Brain microvascular endothelial cell (primary cell): ENCODE data around the gene ANKRD2.

Source experiments
- DNase-seq: peaks from one replicate; pipeline ENCODE4 v3.0.0-alpha.2; 2020
- H3K27ac ChIP-seq: fragments of 250-450 bp; sonication (Bioruptor Pico); 2 replicates; pipeline ENCODE4 v1.5.1; 2020; ENCODE audit warnings: mild to moderate bottlenecking, moderate library complexity
- H3K27me3 ChIP-seq: fragments of 250-450 bp; sonication (Bioruptor Pico); replicated peaks from 2 replicates; pipeline ENCODE4 v1.5.1; 2020; ENCODE audit warnings: mild to moderate bottlenecking
- H3K36me3 ChIP-seq: fragments of 250-450 bp; sonication (Bioruptor Pico); replicated peaks from 2 replicates; pipeline ENCODE4 v1.5.1; 2020; ENCODE audit warnings: mild to moderate bottlenecking
- H3K4me3 ChIP-seq: 2 replicates; pipeline ENCODE4 v1.5.1; 2011; ENCODE audit warnings: low read depth, mild to moderate bottlenecking, control low read depth, low read length, moderate library complexity
- in situ Hi-C: cut with HindIII; loops from 2 replicates; pipeline ENCODE4 v1.10.0; 2017; ENCODE audit warnings: low sequenced_read_pairs, low pct_ligation_motif_present
- TF ChIP-seq, protein P1 (sequence below): IDR thresholded peaks from 2 replicates; pipeline ENCODE4 v1.5.1; 2011; ENCODE audit warnings: low read depth, mild to moderate bottlenecking, moderate library complexity, low read length, control low read depth, inconsistent platforms; ENCODE audit errors: missing control alignments

ANKRD2 gene

DNA sequence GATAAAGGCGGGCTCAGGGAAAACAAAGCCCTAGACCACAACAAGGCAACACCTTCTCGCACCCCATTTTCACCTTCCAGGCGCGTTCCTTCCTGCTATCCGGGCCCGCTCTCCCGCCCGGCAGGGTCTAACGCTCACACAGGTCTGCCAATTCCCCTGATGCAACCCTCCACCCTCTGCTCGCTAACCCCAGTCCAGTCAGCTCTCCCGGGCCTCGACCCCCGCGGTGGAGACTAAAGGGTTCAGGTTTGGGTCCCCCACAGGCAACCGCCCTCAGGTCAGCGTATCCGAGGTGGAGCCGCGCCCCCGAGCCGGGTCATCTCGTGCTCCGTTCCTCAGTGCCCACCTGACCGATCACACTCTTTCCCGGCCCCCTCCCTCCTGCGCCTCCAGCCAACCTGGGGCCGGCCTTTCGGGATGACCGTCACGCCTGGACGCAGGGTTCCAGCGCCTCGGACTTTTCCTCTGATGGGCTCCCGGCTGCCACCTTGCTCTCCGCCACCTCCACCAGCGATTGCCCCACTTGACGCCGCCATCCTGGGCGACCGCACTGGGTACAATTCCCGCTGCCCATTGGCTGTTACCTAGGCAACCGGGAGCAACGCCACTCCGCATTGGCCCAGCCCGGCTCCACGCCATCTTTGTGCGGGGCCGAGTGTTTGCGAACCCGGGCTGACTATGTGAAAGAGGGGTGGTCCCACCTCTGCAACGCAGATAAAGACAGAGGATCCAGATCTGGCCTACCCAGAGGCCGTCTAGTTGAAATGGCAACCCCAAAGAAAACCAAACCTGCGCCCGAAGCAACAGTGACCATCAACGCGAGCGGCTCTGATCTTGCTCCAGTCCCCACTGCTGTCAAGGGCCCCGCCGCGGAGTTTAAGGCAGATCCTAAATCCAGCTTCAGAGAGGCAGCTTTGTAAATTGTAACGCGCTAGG, 60.6 kb downstream of the ANKRD2 start, which contains the start of gene MORN4:
Gene MORN4, minus strand, starts transcription at position 552 of the 936 bp plus-strand sequence. CDS start 13,847 bp downstream, outside the sequence.
- in situ Hi-C loops: no loop called here
- TF ChIP-seq, protein P1, sequence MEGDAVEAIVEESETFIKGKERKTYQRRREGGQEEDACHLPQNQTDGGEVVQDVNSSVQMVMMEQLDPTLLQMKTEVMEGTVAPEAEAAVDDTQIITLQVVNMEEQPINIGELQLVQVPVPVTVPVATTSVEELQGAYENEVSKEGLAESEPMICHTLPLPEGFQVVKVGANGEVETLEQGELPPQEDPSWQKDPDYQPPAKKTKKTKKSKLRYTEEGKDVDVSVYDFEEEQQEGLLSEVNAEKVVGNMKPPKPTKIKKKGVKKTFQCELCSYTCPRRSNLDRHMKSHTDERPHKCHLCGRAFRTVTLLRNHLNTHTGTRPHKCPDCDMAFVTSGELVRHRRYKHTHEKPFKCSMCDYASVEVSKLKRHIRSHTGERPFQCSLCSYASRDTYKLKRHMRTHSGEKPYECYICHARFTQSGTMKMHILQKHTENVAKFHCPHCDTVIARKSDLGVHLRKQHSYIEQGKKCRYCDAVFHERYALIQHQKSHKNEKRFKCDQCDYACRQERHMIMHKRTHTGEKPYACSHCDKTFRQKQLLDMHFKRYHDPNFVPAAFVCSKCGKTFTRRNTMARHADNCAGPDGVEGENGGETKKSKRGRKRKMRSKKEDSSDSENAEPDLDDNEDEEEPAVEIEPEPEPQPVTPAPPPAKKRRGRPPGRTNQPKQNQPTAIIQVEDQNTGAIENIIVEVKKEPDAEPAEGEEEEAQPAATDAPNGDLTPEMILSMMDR: no peak
- Histone ChIP-seq H3K27me3 (no peaks in the 10 kb centered on the region), H3K27ac (peak within 1 kb of the TSS; percentile 9), H3K4me3 (peak within 1 kb of the TSS; percentile 93), H3K36me3 (no peaks in the 10 kb centered on the region)
- peak; percentile 89 for DNase-seq
